Natural killer cell (primary cell): ENCODE results near the gene HK1. TPM values are rescaled to one million over a fixed set of nuclear protein-coding genes. Genes with fewer than 3 reads are reported as not detected.

ENCODE experiments used
- ATAC-seq, 3 donors: fragments of 150-1000 bp in 2 of 3; fragments of 200-7000 bp in 1 of 3; cut with Tn5 transposase; 1 replicate in 1 of 3; 2 replicates in 2 of 3; pipeline ENCODE4 v1.10.0; 2021; ENCODE audit warnings: mild to moderate bottlenecking in 2 of 3, moderate library complexity in 2 of 3
- DNase-seq, 2 donors: peaks; one replicate each; pipeline versions ENCODE4 v3.0.0 to v3.0.0-alpha.2; 2013 to 2021; ENCODE audit warnings: mixed read lengths in 1 of 2
- H3K27ac ChIP-seq: one replicate; pipeline ENCODE4 v1.5.1; 2013; ENCODE audit warnings: mild to moderate bottlenecking, low read length
- H3K27me3 ChIP-seq: one replicate; pipeline ENCODE4 v1.6.1; 2013; ENCODE audit warnings: low read length; ENCODE audit not compliant: control insufficient read depth, insufficient read depth
- H3K36me3 ChIP-seq: one replicate; pipeline ENCODE4 v1.6.1; 2013; ENCODE audit warnings: low read length; ENCODE audit not compliant: control insufficient read depth, insufficient read depth
- H3K4me1 ChIP-seq: one replicate; pipeline ENCODE4 v1.6.1; 2013; ENCODE audit warnings: low read length; ENCODE audit not compliant: control insufficient read depth, insufficient read depth
- H3K4me3 ChIP-seq: one replicate; pipeline ENCODE4 v1.5.1; 2013; ENCODE audit warnings: low read length
- H3K9me3 ChIP-seq: one replicate; pipeline ENCODE4 v1.6.1; 2013; ENCODE audit warnings: low read length; ENCODE audit not compliant: control insufficient read depth, insufficient read depth
- H3K27ac Mint-ChIP-seq, 2 donors: one replicate each; pipeline ENCODE4 v1.8.0; 2022; ENCODE audit warnings: mild to moderate bottlenecking in 2 of 2, mixed read lengths in 2 of 2, moderate library complexity in 1 of 2
- H3K27me3 Mint-ChIP-seq, 2 donors: one replicate each; pipeline ENCODE4 v1.8.0; 2022; ENCODE audit warnings: low read depth in 2 of 2, mixed read lengths in 2 of 2
- H3K36me3 Mint-ChIP-seq: one replicate; pipeline ENCODE4 v1.8.0; 2022; ENCODE audit warnings: mixed read lengths
- H3K4me1 Mint-ChIP-seq, 2 donors: one replicate each; pipeline ENCODE4 v1.8.0; 2022; ENCODE audit warnings: mixed read lengths in 2 of 2
- H3K4me3 Mint-ChIP-seq: one replicate; pipeline ENCODE4 v1.8.0; 2022; ENCODE audit warnings: mild to moderate bottlenecking, moderate library complexity, mixed read lengths
- H3K9me3 Mint-ChIP-seq, 2 donors: one replicate each; pipeline ENCODE4 v1.8.0; 2022; ENCODE audit warnings: mixed read lengths in 2 of 2
- WGBS: methylation state at CpG from one replicate; pipeline ENCODE4 v1.1.7; 2013; ENCODE audit warnings: missing lambda C conversion rate; ENCODE audit not compliant: insufficient coverage; 5-methylcytosine and 5-hydroxymethylcytosine counted together
- intact Hi-C: fragments of 100-400 bp; cut with micrococcal nuclease; formaldehyde crosslinking; loops from one replicate; pipeline ENCODE4 v1.14.2; 2022
- total RNA-seq, 4 donors: library from RNA; stranded (reverse); fragments of 120-200 nt in 1 of 4; gene quantifications; one replicate each; pipeline versions ENCODE4 v1.2.3 to v1.2.4, GENCODE V29; 2013 to 2022
- TF ChIP-seq, protein P1 (sequence below): fragments of 200-600 bp; IDR thresholded peaks from one replicate; pipeline ENCODE4 v1.8.0; 2022; ENCODE audit warnings: antibody characterized with exemption

The HK1 gene
- total RNA-seq, 3 donors from 2014 or later (not counting 1 experiment from before 2014, with no cell fraction given) = 58.4 to 72.6 (median 69.5) TPM

GRCh38 chr10:69375307-69376151 is 97.2 kb downstream of the HK1 start:
- 67% methylated on average over 19 of the region's 19 CpGs for WGBS
- H3K27me3 Mint-ChIP-seq = no peaks in the 10 kb centered on the region
- peak overlapping the region in 1 of 2 donors; percentile 67 for H3K27ac Mint-ChIP-seq
- peaks cover 60% of the 10 kb centered on the region for H3K36me3 ChIP-seq
- TF ChIP-seq, protein P1, sequence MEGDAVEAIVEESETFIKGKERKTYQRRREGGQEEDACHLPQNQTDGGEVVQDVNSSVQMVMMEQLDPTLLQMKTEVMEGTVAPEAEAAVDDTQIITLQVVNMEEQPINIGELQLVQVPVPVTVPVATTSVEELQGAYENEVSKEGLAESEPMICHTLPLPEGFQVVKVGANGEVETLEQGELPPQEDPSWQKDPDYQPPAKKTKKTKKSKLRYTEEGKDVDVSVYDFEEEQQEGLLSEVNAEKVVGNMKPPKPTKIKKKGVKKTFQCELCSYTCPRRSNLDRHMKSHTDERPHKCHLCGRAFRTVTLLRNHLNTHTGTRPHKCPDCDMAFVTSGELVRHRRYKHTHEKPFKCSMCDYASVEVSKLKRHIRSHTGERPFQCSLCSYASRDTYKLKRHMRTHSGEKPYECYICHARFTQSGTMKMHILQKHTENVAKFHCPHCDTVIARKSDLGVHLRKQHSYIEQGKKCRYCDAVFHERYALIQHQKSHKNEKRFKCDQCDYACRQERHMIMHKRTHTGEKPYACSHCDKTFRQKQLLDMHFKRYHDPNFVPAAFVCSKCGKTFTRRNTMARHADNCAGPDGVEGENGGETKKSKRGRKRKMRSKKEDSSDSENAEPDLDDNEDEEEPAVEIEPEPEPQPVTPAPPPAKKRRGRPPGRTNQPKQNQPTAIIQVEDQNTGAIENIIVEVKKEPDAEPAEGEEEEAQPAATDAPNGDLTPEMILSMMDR = no peak
- no peak overlapping the region for H3K4me3 Mint-ChIP-seq
- no peaks in the 10 kb centered on the region for H3K27me3 ChIP-seq
- H3K4me1 ChIP-seq = no peaks in the 10 kb centered on the region
- H3K4me1 Mint-ChIP-seq = peaks cover 11 to 19% of the 10 kb centered on the region in 2 donors
- DNase-seq (no peak), ATAC-seq (no peak)
- intact Hi-C loops = no loop called here
- peaks cover 16% of the 10 kb centered on the region for H3K36me3 Mint-ChIP-seq
- no peak overlapping the region for H3K4me3 ChIP-seq
- H3K27ac ChIP-seq = no peak overlapping the region
- H3K9me3 Mint-ChIP-seq = no peaks in the 10 kb centered on the region
- H3K9me3 ChIP-seq = no peaks in the 10 kb centered on the region

- WGBS = 96% methylated on average over 11 of the region's 11 CpGs
- Mint-ChIP-seq H3K4me1 (peaks cover 11 to 19% of the 10 kb centered on the region in 2 donors), H3K4me3 (no peak overlapping the region), H3K27me3 (no peaks in the 10 kb centered on the region), H3K36me3 (peaks cover 16% of the 10 kb centered on the region), H3K27ac (peak overlapping the region in 1 of 2 donors; percentile 51), H3K9me3 (no peaks in the 10 kb centered on the region)
- DNase-seq (no peak), ATAC-seq (no peak)
- intact Hi-C loops = no loop called here
- Histone ChIP-seq H3K9me3 (no peaks in the 10 kb centered on the region), H3K36me3 (peaks cover 56% of the 10 kb centered on the region), H3K27ac (no peak overlapping the region), H3K4me3 (no peak overlapping the region), H3K4me1 (no peaks in the 10 kb centered on the region), H3K27me3 (no peaks in the 10 kb centered on the region)
- TF ChIP-seq, protein P1 = no peak
Observed at GRCh38 chr10:69376662-69377061, 98.4 kb downstream of the HK1 start.

GRCh38 chr10:69377191-69377590 is 98.9 kb downstream of the HK1 start:
- Mint-ChIP-seq H3K9me3 (no peaks in the 10 kb centered on the region), H3K27me3 (no peaks in the 10 kb centered on the region)

More at GRCh38 chr10:69377191-69377590, 98.9 kb downstream of the HK1 start:
- 95% methylated on average over 6 of the region's 6 CpGs for WGBS
- H3K4me1 Mint-ChIP-seq = peaks cover 11 to 14% of the 10 kb centered on the region in 2 donors
- H3K36me3 ChIP-seq = peaks cover 57% of the 10 kb centered on the region
- DNase-seq = no peak
- H3K36me3 Mint-ChIP-seq = peaks cover 16% of the 10 kb centered on the region
- no peaks in the 10 kb centered on the region for H3K9me3 ChIP-seq
- no peak overlapping the region for H3K4me3 Mint-ChIP-seq
- H3K4me1 ChIP-seq = no peaks in the 10 kb centered on the region
- intact Hi-C loops = no loop called here
- TF ChIP-seq, protein P1 = no peak
- H3K27me3 ChIP-seq = no peaks in the 10 kb centered on the region
- H3K4me3 ChIP-seq = no peak overlapping the region
- no peak for ATAC-seq
- H3K27ac Mint-ChIP-seq = peak overlapping the region in 1 of 2 donors; percentile 14
- H3K27ac ChIP-seq = no peak overlapping the region
